GM19328 (cell line): ENCODE data around the gene ATP6V1B1.

Experiments used
- ATAC-seq: cut with Tn5 transposase; IDR thresholded peaks from one replicate; pipeline ENCODE4 v1.9.1; 2021; ENCODE audit warnings: mild to moderate bottlenecking, moderate library complexity; ENCODE audit not compliant: unreplicated experiment

The ATP6V1B1 gene

DNA sequence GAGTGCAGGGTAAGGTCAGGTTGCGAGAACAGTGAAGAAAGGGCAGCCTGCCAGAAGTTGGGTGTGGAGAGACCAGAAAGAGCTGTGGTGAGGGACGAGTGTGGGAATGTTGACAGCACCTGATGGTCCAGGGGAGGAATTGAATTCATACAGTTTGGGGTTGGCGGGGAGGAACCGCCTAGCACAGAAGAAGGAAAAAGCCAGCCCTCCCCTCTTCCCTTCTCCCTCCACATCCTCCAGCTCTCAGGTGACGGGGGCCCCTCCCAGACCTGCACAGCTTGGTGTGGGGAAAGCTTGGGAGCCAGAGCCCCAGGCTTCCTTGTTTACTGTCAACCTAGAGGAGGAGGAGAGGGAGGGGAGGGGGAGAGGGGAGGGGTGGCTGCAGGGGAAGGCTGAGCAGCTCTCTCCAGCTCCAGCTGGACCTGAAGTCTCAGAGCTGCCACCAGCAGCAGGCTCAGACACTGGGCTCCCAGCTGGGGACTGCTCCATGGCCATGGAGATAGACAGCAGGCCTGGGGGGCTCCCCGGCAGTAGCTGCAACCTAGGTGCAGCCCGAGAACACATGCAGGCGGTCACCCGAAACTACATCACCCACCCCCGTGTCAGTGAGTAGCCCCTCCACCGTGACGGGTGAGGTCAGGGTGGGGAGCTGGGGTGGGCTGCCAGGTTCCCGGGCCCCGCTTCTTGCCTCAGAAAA lies at the start of gene ATP6V1B1:
Gene ATP6V1B1, plus strand, starts transcription at position 433 of the 697 bp plus-strand sequence. Its CDS starts 55 bp downstream, at position 488.
- no peak for ATAC-seq

DNA sequence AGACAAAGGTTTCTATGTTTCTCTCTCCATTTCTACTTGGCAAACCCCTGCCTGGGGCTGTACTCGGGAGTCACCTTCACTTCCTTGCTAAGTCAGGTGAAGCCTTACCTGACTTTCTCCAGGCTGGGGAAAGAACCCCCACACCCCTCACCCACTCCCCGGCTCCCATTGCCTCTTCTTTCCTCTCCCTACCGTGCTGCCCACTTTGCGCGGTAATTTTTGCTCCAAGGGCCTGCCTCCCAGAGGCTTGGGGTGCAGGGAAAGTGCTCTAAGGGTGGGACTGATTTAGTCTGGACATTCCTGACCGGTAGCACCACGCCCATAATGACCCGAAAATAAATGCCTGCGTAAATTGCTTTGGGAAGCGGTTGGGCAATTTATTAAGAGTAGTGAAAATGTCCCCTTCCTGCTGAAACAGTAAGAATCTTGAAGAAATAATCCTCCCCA lies 49.1 kb upstream of the ATP6V1B1 start:
- no peak for ATAC-seq

DNA sequence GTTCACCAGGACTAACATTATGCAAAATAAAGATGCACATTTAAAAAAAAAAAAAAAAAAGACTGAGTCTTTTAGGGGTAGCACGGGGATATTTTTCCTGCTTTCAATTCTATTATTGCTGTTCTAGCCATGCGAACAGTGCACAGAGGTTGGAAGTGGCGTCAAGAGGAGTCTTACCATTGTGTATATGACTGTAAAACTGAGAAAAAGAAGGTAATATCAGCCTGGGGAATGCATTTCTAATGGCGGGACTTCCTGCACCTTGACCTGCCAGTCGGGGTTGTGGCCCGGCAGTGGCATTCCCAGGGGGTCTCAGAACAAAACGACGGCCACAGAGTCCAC lies 48.5 kb upstream of the ATP6V1B1 start:
- ATAC-seq: no peak

DNA sequence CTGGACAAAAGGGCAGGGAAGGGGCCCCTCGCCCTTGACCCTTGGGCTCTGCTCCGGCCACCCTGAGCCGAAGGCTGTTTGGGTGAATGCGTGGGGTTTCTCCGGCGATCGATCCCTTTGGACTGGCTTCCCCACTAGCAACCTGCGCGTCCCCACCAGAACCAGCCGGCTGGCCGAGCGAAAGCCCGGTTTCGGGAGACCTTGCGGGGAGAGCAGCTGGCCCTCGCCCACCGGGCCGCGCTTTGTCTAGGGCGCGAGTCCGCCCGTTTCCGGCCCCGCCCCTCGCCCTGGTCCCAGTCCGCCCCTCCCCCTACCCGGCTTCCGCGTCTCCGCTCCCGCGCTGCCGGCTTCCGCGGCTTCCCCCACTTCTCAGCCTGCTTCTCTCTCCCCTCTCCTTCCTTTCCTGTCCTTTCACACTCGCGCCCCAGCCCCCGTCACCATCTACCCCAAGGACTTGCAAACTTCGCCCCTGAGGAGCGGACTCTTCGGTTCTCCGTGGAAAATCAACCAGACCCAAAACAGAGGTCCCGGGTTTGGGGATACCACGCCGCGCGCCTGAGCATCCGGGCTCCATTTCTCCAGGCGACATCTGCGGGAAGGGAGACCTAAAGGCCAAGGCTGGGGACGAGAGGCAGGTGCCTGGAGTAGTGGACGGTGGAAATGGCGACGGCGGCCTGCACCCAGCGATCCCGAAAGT lies 48.0 kb upstream of the ATP6V1B1 start:
- no peak for ATAC-seq

DNA sequence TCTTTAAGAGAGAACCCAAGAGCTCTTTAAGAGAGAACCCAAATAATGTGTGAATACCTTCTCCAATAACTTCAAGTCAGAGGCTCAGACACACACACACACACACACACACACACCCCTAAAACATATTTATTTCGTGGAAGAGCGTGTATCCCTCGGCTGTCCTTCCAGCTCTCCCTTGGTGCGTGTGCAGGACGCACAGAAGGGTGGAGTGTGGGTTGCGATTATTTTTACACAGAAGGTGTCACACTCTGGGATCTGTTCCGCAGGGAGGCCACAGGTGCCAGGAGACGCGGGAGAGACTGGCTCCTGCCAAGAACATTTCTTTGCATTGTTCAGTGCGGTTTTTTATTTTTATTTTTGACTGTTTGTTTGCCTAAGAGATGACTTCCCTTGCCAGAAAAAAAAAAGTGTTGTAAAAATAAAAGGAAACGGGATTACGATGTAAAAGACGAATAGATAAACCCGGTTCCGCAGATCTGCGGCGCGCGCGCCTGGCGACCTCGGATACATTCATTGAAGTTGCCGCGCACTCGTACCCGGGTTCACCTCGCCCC lies 47.3 kb upstream of the ATP6V1B1 start:
- ATAC-seq: no peak

DNA sequence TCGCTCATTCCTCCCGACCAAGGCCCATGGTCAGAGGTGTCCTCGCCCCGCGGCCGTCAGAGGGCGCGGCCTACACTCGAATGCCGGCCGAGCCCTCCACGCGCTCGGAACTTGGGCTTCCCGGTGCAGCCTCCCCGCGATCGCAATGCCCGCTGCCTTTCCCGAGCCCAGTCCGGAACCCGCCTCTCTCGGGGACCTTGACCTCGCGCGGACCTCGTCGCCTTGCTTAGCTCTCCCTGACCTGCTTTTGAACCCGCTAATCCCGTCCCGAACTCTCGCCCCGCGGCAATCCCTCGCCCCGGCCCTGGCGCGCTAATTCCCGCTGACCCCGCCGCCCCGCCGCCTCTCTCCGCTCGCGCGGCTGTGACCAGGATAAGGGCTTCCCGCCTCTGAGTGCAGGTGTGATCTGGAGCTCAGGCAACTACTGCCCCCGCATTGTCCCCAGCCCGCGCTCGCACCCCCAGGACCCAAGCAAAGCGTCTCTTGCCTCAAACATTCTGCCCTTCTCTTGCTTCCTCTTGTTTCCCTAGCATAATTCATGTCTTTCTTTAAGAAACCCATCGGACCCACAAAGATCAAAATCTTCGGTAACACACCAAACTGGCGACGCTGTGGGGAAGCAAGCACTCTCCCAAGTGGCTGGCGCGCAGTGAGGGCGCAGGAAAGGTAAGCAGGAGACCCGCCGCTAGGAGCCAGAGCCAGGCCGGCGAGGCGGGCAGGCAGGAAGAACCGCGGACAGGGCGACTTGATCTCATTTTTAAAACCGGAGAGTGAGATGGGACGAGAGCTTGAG lies 46.6 kb upstream of the ATP6V1B1 start:
- ATAC-seq: no peak

DNA sequence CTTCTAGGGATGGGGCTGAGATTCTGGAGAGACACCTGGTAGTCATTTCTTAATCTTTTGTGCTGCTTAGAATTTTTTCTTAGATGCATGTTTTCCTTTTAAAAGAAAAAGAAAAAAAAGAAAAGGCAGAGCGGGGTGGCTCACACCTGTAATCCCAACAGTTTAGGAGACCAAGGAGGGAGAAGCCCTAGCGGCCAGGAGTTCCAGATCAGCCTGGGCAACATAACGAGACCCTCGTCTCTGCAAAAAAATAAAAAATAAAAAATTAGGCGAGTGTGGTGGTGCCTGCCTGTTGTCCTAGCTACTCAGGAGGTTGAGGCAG lies 46.0 kb upstream of the ATP6V1B1 start:
- no peak for ATAC-seq

DNA sequence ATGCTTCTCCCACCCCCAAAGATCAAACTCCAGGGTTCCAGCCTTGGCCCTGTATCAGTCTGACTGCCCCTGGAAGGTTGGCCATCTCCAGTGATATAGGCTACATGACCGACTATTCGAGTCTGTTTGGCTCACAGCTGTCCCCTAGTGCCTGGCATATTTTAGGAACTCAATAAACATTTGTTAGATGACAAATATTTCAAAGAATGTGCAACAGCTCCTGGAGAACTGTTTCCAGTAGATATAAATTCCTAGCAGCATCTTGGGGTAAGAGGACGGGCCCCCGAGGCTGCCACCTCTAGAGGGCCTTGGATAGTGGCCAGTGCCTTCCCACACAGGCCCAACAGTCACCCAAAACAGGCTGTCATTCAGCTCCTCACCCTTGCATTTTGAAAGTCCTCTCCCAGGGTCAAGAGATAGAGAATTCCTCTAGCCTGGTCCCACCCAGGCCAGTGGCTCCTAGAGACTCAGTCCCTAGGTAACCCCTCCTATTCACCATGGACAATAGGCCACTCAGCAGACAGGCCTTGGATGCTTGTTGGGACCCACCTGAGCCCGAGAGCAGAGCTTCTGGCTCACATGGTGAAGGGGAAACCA lies 45.1 kb upstream of the ATP6V1B1 start:
- no peak for ATAC-seq

DNA sequence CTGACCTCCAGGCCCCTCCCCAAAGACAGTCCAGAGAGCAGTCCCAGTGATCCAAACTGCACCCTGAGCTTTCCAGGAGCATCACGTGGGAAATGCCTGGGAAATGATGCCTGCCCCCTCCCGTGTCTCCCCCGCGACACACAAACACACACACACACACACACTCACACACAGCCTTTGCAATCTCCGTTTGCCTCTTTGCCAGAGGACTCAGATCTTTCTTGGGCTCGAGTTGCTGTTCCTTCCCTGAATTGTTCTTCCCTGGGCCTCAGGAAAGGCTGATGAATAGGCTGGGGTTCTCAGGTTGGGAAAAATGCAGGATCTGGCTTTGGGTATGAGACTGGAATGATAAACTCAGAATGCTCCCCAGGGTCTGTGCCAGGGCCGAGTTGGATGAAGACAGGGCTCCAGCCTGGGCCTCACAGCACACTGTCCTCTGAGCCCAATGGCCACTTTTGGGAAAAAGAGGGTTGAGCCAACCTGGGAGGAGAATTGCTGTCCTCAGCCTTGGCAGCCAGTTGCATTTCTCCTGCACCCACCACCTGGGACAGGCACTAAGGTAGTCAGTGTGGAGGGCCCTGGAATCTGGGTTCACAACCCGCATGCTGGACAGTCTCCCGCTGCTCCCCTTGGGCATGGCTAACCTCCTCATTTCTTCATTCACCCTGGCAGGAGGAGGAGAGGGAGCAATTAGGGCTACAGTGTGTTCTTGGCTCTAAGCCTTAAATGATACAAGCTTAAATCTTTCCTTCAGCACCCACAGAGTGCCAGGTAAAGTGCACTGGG lies 43.9 kb upstream of the ATP6V1B1 start:
- no peak for ATAC-seq

DNA sequence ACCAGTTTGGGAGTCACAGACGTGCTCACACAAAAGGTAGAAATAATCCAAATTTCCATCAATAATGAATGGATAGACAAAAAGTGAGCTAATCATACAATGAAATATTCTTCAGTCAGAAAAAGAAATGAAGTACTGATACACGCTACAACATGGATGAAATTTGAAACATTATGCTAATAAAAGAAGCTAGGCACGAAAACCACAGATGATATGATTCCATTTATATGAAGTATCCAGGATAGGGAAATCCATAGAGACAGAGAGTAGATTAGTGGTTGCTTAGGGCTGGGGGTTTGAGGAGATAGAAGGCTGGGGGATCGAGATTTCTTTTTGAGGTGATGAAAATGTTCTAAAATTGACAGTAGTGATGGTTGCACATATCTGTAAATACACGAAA lies 43.0 kb upstream of the ATP6V1B1 start:
- ATAC-seq: no peak

DNA sequence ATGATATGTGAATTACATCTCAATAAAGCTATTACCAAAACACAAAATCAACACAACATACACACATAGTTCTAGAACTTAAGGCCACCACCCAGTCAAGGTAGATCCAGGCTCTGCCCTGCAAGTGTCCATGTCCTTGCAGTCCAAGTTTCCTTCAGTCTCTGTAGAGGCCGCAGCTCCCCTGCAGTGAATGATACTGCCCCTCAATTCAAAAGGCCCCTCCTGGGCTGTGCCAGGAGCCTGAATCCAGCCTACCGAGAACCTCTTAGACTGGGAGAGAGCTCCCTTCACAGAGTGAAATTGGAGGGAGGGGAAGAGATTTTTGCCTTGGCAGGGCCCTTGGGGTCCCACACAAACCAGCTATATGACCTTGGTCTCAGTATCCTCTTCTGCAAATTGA lies 42.5 kb upstream of the ATP6V1B1 start:
- no peak for ATAC-seq

DNA sequence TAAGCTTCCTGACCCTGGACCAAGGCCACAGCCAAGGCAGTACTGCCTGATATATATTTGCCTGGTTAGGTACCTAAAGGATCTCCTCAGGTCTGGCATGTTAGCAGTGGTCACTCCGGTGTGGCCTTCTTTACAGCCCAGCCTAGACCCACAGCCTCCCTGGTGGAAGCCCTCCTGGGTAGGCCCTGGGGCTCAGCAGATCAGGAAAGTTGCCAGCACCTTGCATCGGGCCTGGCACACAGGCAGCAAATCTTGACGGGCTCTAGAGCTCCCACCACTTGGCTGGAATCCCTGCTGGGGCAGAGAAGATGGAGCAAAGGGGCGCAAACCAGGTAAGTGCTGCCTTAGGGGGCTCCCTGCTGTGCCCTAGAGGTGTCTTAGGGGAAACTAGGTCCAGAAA lies 40.9 kb upstream of the ATP6V1B1 start:
- no peak for ATAC-seq

DNA sequence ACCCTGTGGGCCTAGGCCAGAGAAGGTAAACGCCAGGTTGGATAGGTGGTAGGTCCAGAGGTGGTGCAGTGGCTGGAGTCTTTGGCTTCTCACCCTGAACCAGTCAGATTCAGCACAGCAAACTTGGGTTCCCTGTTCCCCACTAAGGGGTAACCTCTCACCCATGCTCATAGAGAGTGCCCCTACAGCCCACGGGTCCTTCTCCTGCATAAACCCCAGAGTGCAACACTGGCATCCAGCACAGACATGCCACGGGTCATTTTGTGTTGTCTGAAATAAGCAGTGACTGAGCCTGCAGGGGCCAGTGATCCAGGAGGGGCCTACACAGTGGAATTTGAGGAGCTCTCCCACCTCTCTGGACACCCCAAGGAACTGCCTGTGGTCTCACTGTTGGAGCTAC lies 40.5 kb upstream of the ATP6V1B1 start:
- ATAC-seq: no peak

DNA sequence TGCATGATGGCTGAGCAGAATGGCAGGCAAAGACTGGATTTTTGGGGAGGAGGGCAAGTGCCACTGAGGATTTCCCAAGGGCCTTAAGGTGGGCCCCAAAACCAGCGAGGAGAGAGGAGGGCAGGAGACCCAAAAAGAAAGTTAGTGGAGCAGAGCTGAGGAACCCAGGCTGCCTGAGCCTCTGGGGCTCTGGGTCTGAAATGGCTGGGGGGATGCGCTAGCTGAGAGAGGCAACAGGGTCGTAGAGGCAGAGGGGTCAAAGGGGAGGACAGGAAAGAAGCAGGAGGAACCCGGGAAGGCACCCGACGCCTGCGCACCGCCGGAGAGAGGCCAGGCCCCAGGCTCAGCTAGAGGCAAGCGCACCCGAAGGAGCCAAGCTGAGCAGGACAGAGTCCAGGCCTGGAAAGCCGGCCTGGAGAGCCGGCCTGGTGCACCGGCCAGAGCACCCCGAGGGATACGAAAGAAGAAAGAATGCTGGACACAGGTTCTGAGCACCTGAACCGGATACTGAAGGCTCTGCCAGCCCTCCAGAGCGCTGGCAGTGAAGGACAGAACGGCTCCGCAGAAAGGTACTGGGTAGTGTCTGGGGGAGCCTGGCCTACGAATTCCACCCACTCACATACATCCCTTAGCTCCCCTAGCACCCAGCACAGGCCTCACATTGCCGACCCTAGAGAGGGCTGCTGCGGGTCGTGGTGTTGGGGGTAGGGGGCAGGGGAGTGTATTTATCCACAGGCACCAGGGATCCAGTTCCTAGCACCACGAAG lies 39.5 kb upstream of the ATP6V1B1 start:
- no peak for ATAC-seq

DNA sequence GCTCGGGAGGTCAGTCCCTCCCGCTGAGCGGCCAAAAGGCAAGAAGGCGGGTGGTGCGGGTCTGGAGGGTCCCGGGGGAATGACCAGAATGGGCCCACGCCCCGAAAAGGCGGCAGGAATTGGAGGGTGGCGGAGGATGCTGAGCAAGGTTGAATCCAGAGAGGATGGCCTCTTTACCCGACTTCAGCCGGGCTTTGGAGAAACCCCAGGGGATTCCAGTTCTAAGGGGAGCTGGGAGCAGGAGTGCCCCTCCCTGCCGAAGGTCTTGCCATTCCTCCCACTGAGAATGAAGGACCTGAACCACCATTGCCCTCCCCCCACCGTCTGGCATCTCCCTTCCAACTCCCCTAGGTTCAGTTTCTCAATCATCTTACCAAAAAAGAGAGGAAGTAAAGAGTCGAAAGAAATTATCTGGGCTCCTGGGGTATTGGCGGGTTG lies 38.9 kb upstream of the ATP6V1B1 start:
- no peak for ATAC-seq

DNA sequence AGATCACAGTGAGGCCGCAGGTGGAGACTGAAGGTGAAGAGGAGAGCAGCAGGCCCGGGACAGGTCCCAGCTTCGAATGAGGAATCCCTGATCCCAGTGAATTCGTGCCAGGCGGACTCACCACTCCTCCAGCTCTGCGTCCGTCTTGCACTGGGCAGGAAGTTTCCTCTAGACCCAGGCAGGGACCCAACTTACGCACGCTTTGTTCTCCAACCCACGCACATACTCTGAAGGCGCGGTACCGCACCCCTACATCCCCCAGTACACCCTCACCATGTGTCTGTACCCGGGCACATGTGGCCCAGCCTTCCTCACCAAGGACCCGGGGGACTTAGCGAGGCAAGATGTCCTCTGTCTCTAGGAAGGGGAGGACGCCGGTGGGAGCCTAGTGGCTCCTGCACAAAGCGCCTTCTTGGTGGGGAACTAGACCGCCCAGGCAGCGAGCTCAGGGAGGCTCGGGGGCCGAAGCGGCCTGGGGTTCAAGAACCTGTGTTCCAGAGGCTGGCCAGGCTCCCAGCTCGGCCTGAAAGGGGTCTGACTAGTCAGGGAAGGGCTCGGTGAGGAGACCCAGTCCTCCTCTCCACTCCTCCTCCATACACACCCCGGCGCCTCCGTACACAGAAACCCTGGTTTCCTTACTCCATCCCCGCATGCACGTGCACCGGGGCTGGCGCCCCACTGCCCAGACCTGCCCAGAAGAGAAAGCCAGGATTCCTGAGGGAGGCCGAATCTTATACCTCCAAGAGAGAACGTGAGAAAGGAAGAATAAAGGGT lies 38.3 kb upstream of the ATP6V1B1 start:
- ATAC-seq: no peak

DNA sequence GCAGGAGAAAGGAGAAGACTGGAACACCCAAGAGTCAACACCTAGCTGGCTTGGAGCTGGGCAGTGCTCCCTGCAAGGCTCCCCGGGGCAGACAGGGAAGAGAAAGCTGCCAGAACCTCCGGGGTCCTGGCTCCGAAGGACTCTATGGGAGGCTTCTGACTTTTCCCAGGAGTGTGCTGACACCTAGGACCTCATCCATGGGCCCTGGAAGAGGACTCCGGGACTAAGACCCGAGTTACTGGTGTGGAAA lies 37.8 kb upstream of the ATP6V1B1 start:
- no peak for ATAC-seq

DNA sequence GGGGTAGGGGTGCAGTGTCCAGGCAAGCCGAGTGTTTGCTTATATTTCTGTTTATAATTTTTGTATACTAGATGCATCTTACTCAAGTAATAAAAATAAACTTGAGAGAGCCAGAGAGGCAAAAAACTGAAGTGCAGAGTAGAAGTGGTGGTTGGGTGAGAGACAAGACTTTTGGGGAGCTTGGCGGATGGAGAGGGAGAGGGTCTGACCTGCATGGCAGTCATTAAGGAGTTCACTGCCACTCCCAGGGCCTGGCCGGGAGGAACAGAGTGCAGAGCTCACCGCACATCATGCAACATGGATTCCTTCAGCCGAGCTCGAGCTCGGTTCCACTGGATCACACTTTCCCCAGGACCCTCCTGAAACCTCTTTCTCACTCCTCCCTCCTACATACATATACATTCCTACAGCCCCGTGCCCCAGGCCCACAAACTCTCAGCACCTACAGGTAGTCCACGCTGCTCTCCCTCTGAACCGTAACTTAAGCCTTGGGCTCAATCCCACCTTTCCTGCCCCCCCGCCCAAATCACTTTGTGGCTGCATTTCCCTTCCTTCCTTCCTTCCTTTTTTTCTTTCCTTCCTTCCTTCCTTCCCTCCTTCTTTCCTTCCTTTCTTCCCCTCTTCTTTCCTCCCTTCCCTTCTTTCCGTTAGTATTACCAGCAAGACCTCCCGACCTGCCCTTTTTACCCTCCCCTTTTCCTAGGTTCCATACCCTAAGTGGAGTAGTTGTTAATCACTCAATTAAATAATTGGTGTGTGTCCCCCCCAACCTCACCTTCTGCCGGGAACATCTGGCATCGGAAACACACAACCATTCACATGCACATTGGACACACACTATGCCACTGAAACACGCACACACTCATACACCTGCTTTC lies 37.1 kb upstream of the ATP6V1B1 start:
- no peak for ATAC-seq
